Upper lobe of left lung (tissue), 4 donors: ENCODE results near the gene CTNNAL1.

ENCODE experiments used
- POLR2A ChIP-seq, 4 donors: fragments of 450-650 bp; IDR thresholded peaks; one replicate each; pipeline ENCODE4 v1.5.1; 2016 to 2017; ENCODE audit warnings: antibody characterized with exemption in 4 of 4, mild to moderate bottlenecking in 2 of 4
- TF ChIP-seq, protein P1 (sequence below), 6 experiments: fragments of 450-650 bp in 4 of 6; fragments of 200-600 bp in 2 of 6; sonication (generic) in 2 of 6; IDR thresholded peaks; one replicate each; pipeline ENCODE4 v1.5.1; 2016 to 2019; ENCODE audit warnings: antibody characterized with exemption in 6 of 6

GRCh38 chr9:108997112-108997511, 16.2 kb downstream of the CTNNAL1 start:
- TF ChIP-seq, protein P1, sequence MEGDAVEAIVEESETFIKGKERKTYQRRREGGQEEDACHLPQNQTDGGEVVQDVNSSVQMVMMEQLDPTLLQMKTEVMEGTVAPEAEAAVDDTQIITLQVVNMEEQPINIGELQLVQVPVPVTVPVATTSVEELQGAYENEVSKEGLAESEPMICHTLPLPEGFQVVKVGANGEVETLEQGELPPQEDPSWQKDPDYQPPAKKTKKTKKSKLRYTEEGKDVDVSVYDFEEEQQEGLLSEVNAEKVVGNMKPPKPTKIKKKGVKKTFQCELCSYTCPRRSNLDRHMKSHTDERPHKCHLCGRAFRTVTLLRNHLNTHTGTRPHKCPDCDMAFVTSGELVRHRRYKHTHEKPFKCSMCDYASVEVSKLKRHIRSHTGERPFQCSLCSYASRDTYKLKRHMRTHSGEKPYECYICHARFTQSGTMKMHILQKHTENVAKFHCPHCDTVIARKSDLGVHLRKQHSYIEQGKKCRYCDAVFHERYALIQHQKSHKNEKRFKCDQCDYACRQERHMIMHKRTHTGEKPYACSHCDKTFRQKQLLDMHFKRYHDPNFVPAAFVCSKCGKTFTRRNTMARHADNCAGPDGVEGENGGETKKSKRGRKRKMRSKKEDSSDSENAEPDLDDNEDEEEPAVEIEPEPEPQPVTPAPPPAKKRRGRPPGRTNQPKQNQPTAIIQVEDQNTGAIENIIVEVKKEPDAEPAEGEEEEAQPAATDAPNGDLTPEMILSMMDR (IDR thresholded peaks at IDR 0.05): no peak
- no peak for TF ChIP-seq POLR2A (IDR thresholded peaks at IDR 0.05)
